Raji (cell line): ENCODE measurements around the gene OGN.

ENCODE experiments used
- POLR2A ChIP-seq: IDR thresholded peaks from 2 replicates; pipeline ENCODE4 v1.6.1; 2011; ENCODE audit warnings: low read depth, low read length, control low read depth; ENCODE audit not compliant: insufficient read depth

Gene OGN

GRCh38 chr9:92381775-92382174, 22.6 kb downstream of the OGN start:
- no peak for TF ChIP-seq POLR2A

- no peak for TF ChIP-seq POLR2A
These were observed 23.8 kb downstream of the OGN start for GRCh38 chr9:92380603-92381002.

- TF ChIP-seq POLR2A = no peak
These were observed 25.4 kb downstream of the OGN start for GRCh38 chr9:92378865-92379560.

GRCh38 chr9:92377876-92378275, 26.5 kb downstream of the OGN start:
- no peak for TF ChIP-seq POLR2A

GRCh38 chr9:92373167-92373566, 31.2 kb downstream of the OGN start:
- TF ChIP-seq POLR2A = no peak

GRCh38 chr9:92369075-92369474, 35.3 kb downstream of the OGN start:
- TF ChIP-seq POLR2A = no peak

- TF ChIP-seq POLR2A = no peak
These were observed 44.3 kb downstream of the OGN start for GRCh38 chr9:92360083-92360482.

GRCh38 chr9:92359394-92359995, 44.9 kb downstream of the OGN start:
- no peak for TF ChIP-seq POLR2A

- TF ChIP-seq POLR2A = no peak
These were observed 51.3 kb downstream of the OGN start for GRCh38 chr9:92353051-92353450.

- no peak for TF ChIP-seq POLR2A
These were observed 53.6 kb downstream of the OGN start for GRCh38 chr9:92350740-92351133.

- TF ChIP-seq POLR2A = no peak
These were observed 54.3 kb downstream of the OGN start for GRCh38 chr9:92349771-92350739.

GRCh38 chr9:92345582-92345981, 58.8 kb downstream of the OGN start:
- no peak for TF ChIP-seq POLR2A

- no peak for TF ChIP-seq POLR2A
These were observed 61.4 kb downstream of the OGN start for GRCh38 chr9:92342825-92343488.

GRCh38 chr9:92341578-92341977, 62.8 kb downstream of the OGN start:
- TF ChIP-seq POLR2A = no peak

GRCh38 chr9:92333282-92333634, 71.1 kb downstream of the OGN start:
- no peak for TF ChIP-seq POLR2A
